ENCODE results near the gene UGT3A2. TPM values are rescaled to one million over a fixed set of nuclear protein-coding genes. Genes with fewer than 3 reads are reported as not detected.

UGT3A2 gene
- total RNA-seq, 1 experiment from 2014 or later: 13.7 TPM

DNA sequence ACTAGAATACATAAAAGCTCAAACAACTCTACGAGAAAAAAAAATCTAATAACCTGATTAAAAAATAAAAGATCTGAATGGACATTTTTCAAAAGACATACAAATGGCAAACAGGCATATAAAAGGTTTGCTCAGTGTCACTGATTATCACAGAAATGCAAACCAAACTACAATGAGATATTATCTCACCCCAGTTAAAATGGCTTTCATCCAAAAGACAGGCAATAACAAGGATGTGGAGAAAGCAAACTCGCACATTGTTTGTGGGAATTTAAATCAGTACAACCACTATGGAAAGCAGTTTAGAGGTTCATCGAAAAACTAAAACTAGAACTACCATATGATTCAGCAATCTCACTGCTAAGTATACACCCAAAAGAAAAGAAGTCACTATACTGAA is 20.8 kb downstream of the UGT3A2 start:
- Histone ChIP-seq H3T11ph (ENCODE audit: low read length) (no peak overlapping the region), H2AFZ (ENCODE audit: low read length) (no peak overlapping the region), H3K9ac (ENCODE audit: extremely low read depth, insufficient read length, low read length) (no peak overlapping the region), H3K23me2 (ENCODE audit: insufficient read length, low read depth, low read length, poor library complexity, severe bottlenecking) (no peaks in the 10 kb centered on the region), H2BK120ac (ENCODE audit: low read depth, low read length, poor library complexity, severe bottlenecking) (no peak overlapping the region), H2AK5ac (ENCODE audit: insufficient read length, low read length) (no peak overlapping the region), H3K79me2 (ENCODE audit: insufficient read depth, low read length) (no peaks in the 10 kb centered on the region), H3K23ac (ENCODE audit: insufficient read length, low read depth, low read length) (no peak overlapping the region), H3K4me2 (ENCODE audit: insufficient read depth, insufficient read length, low read length) (no peak overlapping the region), H3K9me3 (ENCODE audit: control insufficient read depth, low read depth, low read length) (no peaks in the 10 kb centered on the region), H3K18ac (ENCODE audit: insufficient read length, low read depth, low read length) (no peak overlapping the region), H4K8ac (replicated peaks; ENCODE audit: insufficient read length, low read depth, low read length) (no peak overlapping the region), H3K14ac (ENCODE audit: insufficient read depth, low read length) (no peak overlapping the region), H2BK20ac (ENCODE audit: low read depth, low read length, poor library complexity, severe bottlenecking) (no peak overlapping the region), H3K79me1 (ENCODE audit: insufficient read depth, low read depth, low read length, poor library complexity, severe bottlenecking) (no peaks in the 10 kb centered on the region), H3K4me1 (ENCODE audit: insufficient read depth, low read length) (peaks cover 2% of the 10 kb centered on the region; the same call in 1 of the 2 replicates), H4K20me1 (ENCODE audit: control insufficient read depth, insufficient read depth, insufficient read length) (no peaks in the 10 kb centered on the region), H2BK5ac (ENCODE audit: insufficient read length, low read length) (no peak overlapping the region), H2BK12ac (ENCODE audit: insufficient read length, low read depth, low read length) (no peak overlapping the region), H2BK15ac (ENCODE audit: low read depth, low read length) (no peak overlapping the region), H3K4ac (ENCODE audit: low read depth, low read length) (no peak overlapping the region), H3K27ac (ENCODE audit: insufficient read length, low read depth, low read length) (no peak overlapping the region), H3K56ac (ENCODE audit: insufficient read length, low read depth, low read length) (no peak overlapping the region), H4K91ac (ENCODE audit: insufficient read length, low read depth, low read length) (no peak overlapping the region), H4K5ac (ENCODE audit: insufficient read length, low read depth, low read length) (no peak overlapping the region), H3K27me3 (ENCODE audit: insufficient read depth, low read length) (no peaks in the 10 kb centered on the region)
- H3K27me3 Mint-ChIP-seq (ENCODE audit: low read depth): no peaks in the 10 kb centered on the region
- TF ChIP-seq, protein P1, sequence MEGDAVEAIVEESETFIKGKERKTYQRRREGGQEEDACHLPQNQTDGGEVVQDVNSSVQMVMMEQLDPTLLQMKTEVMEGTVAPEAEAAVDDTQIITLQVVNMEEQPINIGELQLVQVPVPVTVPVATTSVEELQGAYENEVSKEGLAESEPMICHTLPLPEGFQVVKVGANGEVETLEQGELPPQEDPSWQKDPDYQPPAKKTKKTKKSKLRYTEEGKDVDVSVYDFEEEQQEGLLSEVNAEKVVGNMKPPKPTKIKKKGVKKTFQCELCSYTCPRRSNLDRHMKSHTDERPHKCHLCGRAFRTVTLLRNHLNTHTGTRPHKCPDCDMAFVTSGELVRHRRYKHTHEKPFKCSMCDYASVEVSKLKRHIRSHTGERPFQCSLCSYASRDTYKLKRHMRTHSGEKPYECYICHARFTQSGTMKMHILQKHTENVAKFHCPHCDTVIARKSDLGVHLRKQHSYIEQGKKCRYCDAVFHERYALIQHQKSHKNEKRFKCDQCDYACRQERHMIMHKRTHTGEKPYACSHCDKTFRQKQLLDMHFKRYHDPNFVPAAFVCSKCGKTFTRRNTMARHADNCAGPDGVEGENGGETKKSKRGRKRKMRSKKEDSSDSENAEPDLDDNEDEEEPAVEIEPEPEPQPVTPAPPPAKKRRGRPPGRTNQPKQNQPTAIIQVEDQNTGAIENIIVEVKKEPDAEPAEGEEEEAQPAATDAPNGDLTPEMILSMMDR (conservative IDR thresholded peaks at IDR 0.05): no peak
- no peak overlapping the region for H3K4me3 Mint-ChIP-seq
- no peaks in the 10 kb centered on the region for H3K9me3 Mint-ChIP-seq
- H3K36me3 Mint-ChIP-seq (ENCODE audit: insufficient read depth in 1 of 3, low read depth in 3 of 3): peaks cover 0 to 6% (median 1%) of the 10 kb centered on the region in 3 experiments; a peak in 4 of 7 replicates
- H3K4me1 Mint-ChIP-seq: peaks cover 8 to 9% of the 10 kb centered on the region in 2 experiments
- no peak for DNase-seq
- no peak overlapping the region for H3K27ac Mint-ChIP-seq
- WGBS (ENCODE audit: extremely low coverage, insufficient read length, low lambda C conversion rate): no CpG with 5 or more reads among the region's 3 CpGs

All from H9 (cell line).